ENCODE measurements around the gene AQP10.
"Not testable (repeated sequence)": the region's sequence is repeated elsewhere in the genome, so short reads cannot be mapped to it uniquely, and the experiment has no call there.

The AQP10 gene

DNA sequence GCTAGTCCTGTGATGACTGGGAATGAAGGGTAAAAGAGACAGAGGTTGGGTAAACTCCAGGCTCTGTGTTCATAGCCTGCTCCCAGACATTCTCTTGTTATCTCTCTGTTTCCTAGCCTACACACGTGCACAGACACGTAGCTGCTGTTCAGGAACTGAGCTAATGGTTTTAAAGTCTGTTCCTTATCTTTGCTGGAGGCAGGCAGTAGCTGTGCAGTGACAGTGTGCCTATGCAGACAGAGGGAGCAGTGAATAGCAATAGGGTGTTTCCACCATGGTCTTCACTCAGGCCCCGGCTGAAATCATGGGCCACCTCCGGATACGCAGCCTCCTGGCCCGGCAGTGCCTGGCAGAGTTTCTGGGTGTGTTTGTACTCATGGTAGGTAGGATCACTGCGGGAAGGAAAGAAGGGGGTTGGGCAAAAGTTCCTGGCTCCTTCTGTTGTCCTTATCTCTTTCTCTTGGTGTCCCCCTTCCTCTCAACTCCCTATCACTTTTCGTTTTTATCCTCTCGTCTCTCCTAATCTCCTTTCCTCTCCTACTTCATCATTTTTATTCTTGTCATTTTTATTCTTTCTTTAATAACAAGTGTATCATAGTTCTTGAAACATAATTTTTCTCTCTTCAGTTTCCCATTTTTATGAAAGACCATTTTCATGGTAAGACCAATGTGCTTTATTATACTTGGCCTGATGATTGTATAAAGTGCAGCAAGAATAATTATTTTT, at the start of gene AQP10:
AQP10 (plus strand) TSS at position 212 of the 727 bp plus-strand sequence; CDS start at position 275, 63 bp downstream.
- Histone ChIP-seq H3K27me3 (ENCODE audit: control insufficient read depth, insufficient read depth, low read length) (no peaks in the 10 kb centered on the region), H3K36me3 (ENCODE audit: control insufficient read depth, insufficient read depth, low read length) (no peaks in the 10 kb centered on the region), H3K9ac (ENCODE audit: low read length) (no peak within 1 kb of the TSS), H3K4me1 (ENCODE audit: control insufficient read depth, insufficient read depth, low read length) (peaks cover 2% of the 10 kb centered on the region), H3K27ac (ENCODE audit: low read depth, low read length) (no peak within 1 kb of the TSS), H3K4me3 (ENCODE audit: low read length) (no peak within 1 kb of the TSS)

- H3K36me3 ChIP-seq (ENCODE audit: control insufficient read depth, insufficient read depth, low read length): peaks cover 13% of the 10 kb centered on the region
These were observed 48.5 kb upstream of the AQP10 start, which contains the start of gene HAX1 for GRCh38 chr1:154272217-154272998. Gene HAX1 (plus strand): TSS chr1:154272629. CDS start chr1:154272724, 95 bp downstream.

GRCh38 chr1:154272999-154273563, 47.8 kb upstream of the AQP10 start:
- Histone ChIP-seq H3K36me3 (ENCODE audit: control insufficient read depth, insufficient read depth, low read length) (peaks cover 13% of the 10 kb centered on the region), H3K27me3 (ENCODE audit: control insufficient read depth, insufficient read depth, low read length) (no peaks in the 10 kb centered on the region), H3K9ac (ENCODE audit: low read length) (peak overlapping the region; percentile 92), H3K27ac (ENCODE audit: low read depth, low read length) (peak overlapping the region; percentile 87), H3K4me1 (ENCODE audit: control insufficient read depth, insufficient read depth, low read length) (peaks cover 9% of the 10 kb centered on the region), H3K4me3 (ENCODE audit: low read length) (peak overlapping the region; percentile 99)

More at GRCh38 chr1:154272217-154272998, 48.5 kb upstream of the AQP10 start, which contains the start of gene HAX1:
- Histone ChIP-seq H3K27ac (ENCODE audit: low read depth, low read length) (peak within 1 kb of the TSS; percentile 87), H3K27me3 (ENCODE audit: control insufficient read depth, insufficient read depth, low read length) (no peaks in the 10 kb centered on the region), H3K9ac (ENCODE audit: low read length) (peak within 1 kb of the TSS; percentile 92), H3K4me1 (ENCODE audit: control insufficient read depth, insufficient read depth, low read length) (peaks cover 9% of the 10 kb centered on the region), H3K4me3 (ENCODE audit: low read length) (peak within 1 kb of the TSS; percentile 99)

GRCh38 chr1:154276797-154277196, 44.1 kb upstream of the AQP10 start:
- H3K4me1 ChIP-seq (ENCODE audit: control insufficient read depth, insufficient read depth, low read length): peaks cover 6% of the 10 kb centered on the region
- no peak overlapping the region for H3K4me3 ChIP-seq (ENCODE audit: low read length)
- no peak overlapping the region for H3K9ac ChIP-seq (ENCODE audit: low read length)
- H3K27ac ChIP-seq (ENCODE audit: low read depth, low read length): no peak overlapping the region
- no peaks in the 10 kb centered on the region for H3K27me3 ChIP-seq (ENCODE audit: control insufficient read depth, insufficient read depth, low read length)
- no peaks in the 10 kb centered on the region for H3K36me3 ChIP-seq (ENCODE audit: control insufficient read depth, insufficient read depth, low read length)

DNA sequence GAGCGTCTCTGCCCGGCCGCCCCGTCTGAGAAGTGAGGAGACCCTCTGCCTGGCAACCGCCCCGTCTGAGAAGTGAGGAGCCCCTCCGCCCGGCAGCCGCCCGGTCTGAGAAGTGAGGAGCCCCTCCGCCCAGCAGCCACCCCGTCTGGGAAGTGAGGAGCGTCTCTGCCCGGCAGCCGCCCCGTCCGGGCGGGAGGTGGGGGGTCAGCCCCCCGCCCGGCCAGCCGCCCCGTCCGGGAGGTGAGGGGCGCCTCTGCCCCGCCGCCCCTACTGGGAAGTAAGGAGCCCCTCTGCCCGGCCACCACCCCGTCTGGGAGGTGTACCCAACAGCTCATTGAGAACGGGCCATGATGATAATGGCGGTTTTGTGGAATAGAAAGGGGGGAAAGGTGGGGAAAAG, 33.3 kb upstream of the AQP10 start:
- H3K9ac ChIP-seq (ENCODE audit: low read length); H3K36me3 ChIP-seq (ENCODE audit: control insufficient read depth, insufficient read depth, low read length); H3K27me3 ChIP-seq (ENCODE audit: control insufficient read depth, insufficient read depth, low read length); H3K4me1 ChIP-seq (ENCODE audit: control insufficient read depth, insufficient read depth, low read length); H3K27ac ChIP-seq (ENCODE audit: low read depth, low read length); H3K4me3 ChIP-seq (ENCODE audit: low read length): not testable (repeated sequence)

DNA sequence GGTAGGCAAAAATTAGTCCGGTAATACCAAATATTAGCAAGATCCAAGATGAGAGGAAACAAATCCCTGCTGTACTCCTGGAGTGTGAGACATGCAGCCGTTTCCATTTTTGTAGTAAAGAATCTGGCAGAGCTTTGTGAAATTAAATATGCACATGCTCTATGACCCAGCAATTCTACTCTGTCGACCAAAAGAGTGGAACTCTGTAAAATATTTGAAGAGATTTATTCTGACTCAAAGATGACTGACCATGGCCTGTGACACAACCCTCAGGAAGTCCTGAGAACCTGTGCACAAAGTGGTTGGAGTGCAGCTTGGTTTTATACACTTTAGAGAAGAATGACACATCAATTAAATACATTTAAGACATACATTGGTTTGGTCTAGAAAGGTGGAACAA, 32.2 kb upstream of the AQP10 start:
- Histone ChIP-seq H3K27ac (ENCODE audit: low read depth, low read length) (no peak overlapping the region), H3K4me3 (ENCODE audit: low read length) (no peak overlapping the region), H3K9ac (ENCODE audit: low read length) (no peak overlapping the region), H3K36me3 (ENCODE audit: control insufficient read depth, insufficient read depth, low read length) (no peaks in the 10 kb centered on the region), H3K4me1 (ENCODE audit: control insufficient read depth, insufficient read depth, low read length) (no peaks in the 10 kb centered on the region), H3K27me3 (ENCODE audit: control insufficient read depth, insufficient read depth, low read length) (no peaks in the 10 kb centered on the region)

DNA sequence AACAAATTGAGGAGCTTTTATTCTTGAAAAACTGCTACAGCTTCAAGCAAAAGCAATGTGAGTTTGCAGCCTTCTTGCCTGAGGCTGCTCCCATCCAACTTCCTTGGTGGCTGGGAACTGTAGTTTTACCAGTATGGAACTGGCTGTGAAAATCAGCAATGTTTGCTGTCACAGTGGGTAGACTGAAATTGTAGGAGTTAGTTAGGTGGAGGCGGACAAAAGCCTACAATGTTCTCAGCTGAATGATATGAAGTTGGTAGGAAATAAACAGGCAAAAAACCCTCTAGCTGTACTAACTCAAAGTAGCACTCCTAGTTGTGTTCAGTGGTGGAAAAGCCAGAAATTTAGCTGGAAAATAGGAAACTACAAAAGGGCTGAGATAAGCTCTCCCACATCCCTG, 30.0 kb upstream of the AQP10 start:
- H3K9ac ChIP-seq (ENCODE audit: low read length): no peak overlapping the region
- H3K4me1 ChIP-seq (ENCODE audit: control insufficient read depth, insufficient read depth, low read length): no peaks in the 10 kb centered on the region
- no peak overlapping the region for H3K4me3 ChIP-seq (ENCODE audit: low read length)
- no peak overlapping the region for H3K27ac ChIP-seq (ENCODE audit: low read depth, low read length)
- no peaks in the 10 kb centered on the region for H3K36me3 ChIP-seq (ENCODE audit: control insufficient read depth, insufficient read depth, low read length)
- no peaks in the 10 kb centered on the region for H3K27me3 ChIP-seq (ENCODE audit: control insufficient read depth, insufficient read depth, low read length)

DNA sequence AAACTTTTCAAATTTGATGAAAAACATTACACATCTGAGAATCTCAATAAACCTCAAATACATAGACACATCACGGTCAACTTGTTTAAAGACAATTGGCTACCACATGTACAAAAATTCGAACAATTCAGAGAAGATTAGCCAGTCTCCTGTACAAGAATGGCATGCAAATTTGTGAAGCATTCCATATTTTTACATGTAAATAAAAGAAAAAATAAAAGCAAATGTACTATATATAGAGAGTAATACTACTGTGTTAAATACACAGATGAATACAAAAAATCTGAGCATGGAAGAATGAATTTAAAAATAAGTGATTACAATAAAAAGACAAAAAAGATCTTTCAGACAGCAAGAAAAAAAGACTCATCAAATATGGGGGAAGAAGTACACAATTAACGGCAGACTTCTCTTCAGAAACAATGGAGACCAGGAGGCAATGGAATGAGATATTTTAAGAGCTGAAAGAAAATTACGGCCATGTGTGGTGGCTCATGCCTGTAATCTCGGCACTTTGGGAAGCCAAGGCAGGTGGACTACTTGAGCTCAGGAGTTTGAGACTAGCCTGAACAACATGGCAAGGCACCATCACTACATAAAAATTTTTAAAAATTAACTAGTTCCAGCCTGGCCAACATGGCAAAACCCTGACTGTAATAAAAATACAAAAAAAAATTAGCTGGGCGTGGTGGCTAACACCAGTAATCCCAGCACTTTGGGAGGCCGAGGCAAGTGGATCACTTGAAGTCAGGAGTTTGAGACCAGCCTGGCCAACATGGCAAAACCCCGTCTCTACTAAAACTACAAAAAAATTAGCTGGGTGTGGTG, 25.3 kb upstream of the AQP10 start:
- no peaks in the 10 kb centered on the region for H3K27me3 ChIP-seq (ENCODE audit: control insufficient read depth, insufficient read depth, low read length)
- H3K4me1 ChIP-seq (ENCODE audit: control insufficient read depth, insufficient read depth, low read length): no peaks in the 10 kb centered on the region
- H3K36me3 ChIP-seq (ENCODE audit: control insufficient read depth, insufficient read depth, low read length): no peaks in the 10 kb centered on the region
- H3K9ac ChIP-seq (ENCODE audit: low read length): no peak overlapping the region
- no peak overlapping the region for H3K27ac ChIP-seq (ENCODE audit: low read depth, low read length)
- H3K4me3 ChIP-seq (ENCODE audit: low read length): no peak overlapping the region

DNA sequence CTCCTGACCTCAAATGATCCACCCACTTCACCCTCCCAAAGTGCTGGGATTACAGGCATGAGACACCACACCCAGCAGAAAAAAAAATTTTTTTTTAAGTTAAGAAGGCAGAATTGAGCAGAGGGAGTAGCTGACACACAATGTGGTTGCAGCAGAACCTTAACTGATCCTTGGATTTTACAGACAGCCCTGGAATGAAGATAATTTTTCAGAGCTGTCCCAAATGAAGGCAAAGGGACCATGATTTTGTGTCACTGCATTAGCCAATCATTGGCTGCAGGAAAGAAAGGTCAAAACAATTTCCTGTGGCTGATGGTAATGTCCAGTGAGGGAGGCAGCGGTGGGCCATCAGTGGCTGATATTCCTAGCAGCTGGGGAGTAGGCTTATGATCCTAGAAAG, 19.3 kb upstream of the AQP10 start:
- no peaks in the 10 kb centered on the region for H3K36me3 ChIP-seq (ENCODE audit: control insufficient read depth, insufficient read depth, low read length)
- no peak overlapping the region for H3K4me3 ChIP-seq (ENCODE audit: low read length)
- no peaks in the 10 kb centered on the region for H3K4me1 ChIP-seq (ENCODE audit: control insufficient read depth, insufficient read depth, low read length)
- no peaks in the 10 kb centered on the region for H3K27me3 ChIP-seq (ENCODE audit: control insufficient read depth, insufficient read depth, low read length)
- H3K9ac ChIP-seq (ENCODE audit: low read length): no peak overlapping the region
- H3K27ac ChIP-seq (ENCODE audit: low read depth, low read length): no peak overlapping the region

DNA sequence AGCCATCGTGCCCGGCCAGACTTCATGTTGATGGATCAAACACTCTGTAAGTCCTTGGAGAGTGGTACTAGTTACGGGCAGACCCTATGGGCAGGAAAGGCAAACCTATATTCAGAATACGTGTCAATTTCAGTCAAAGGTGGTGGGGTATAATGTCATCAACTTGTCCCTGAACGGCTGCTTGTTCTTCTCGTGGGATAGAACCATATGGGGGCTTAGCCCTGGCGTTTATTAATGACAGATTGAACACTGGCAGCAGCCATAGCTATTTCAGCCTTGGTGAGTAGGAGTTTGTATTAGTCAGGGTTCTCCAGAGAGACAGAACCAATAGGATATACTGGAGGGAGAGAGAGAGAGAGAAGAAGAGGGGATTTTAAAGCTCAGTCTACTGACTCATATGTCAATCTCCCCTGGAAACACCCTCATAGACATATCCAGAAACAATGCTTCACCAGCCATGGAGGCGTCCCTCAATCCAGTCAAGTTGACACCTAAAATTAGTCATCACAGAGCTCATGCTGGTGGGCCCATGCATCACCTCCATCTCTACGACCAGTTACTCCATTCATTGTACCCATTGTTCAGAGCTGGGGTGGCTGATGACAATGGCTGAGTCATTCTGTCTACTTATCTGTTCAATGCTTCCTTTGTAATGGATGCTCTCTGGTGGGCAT, 16.1 kb upstream of the AQP10 start:
- no peak overlapping the region for H3K27ac ChIP-seq (ENCODE audit: low read depth, low read length)
- H3K27me3 ChIP-seq (ENCODE audit: control insufficient read depth, insufficient read depth, low read length): no peaks in the 10 kb centered on the region
- H3K36me3 ChIP-seq (ENCODE audit: control insufficient read depth, insufficient read depth, low read length): no peaks in the 10 kb centered on the region
- no peak overlapping the region for H3K4me3 ChIP-seq (ENCODE audit: low read length)
- no peaks in the 10 kb centered on the region for H3K4me1 ChIP-seq (ENCODE audit: control insufficient read depth, insufficient read depth, low read length)
- H3K9ac ChIP-seq (ENCODE audit: low read length): no peak overlapping the region

DNA sequence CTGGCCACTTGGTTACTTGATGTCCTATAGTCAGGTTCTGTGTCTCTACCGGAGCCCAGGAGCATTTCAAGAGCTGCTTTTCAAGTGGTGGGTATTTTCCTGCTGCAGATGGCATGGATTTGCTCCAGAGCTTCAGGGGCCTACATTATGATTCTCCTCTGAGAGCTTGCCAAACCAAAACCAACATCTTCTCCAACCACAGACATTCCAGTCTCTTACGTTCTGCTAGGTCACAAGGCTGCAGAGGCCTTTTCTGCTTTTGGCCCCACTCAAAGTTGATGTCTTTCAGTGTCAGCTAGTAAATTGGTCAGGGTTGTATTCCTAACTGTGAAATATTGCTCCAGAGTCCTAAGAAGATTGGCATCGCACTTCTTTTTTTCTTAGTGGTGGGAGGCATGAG, 14.7 kb upstream of the AQP10 start:
- H3K27ac ChIP-seq (ENCODE audit: low read depth, low read length): no peak overlapping the region
- no peak overlapping the region for H3K9ac ChIP-seq (ENCODE audit: low read length)
- H3K4me1 ChIP-seq (ENCODE audit: control insufficient read depth, insufficient read depth, low read length): no peaks in the 10 kb centered on the region
- H3K27me3 ChIP-seq (ENCODE audit: control insufficient read depth, insufficient read depth, low read length): no peaks in the 10 kb centered on the region
- H3K36me3 ChIP-seq (ENCODE audit: control insufficient read depth, insufficient read depth, low read length): no peaks in the 10 kb centered on the region
- H3K4me3 ChIP-seq (ENCODE audit: low read length): no peak overlapping the region
